GM12865 (cell line): ENCODE data around the gene RREB1.

ENCODE experiments used
- DNase-seq: peaks from one replicate; pipeline ENCODE4 v3.0.0; 2010; ENCODE audit warnings: low read depth
- H3K4me3 ChIP-seq: 2 replicates; pipeline ENCODE4 v1.5.1; 2011; ENCODE audit warnings: mild to moderate bottlenecking, low read depth, low read length, control low read depth
- CTCF ChIP-seq: IDR thresholded peaks from 2 replicates; pipeline ENCODE4 v1.5.1; 2011; ENCODE audit warnings: low read length, control low read depth, low read depth, inconsistent platforms; ENCODE audit not compliant: insufficient read depth; ENCODE audit errors: missing control alignments

Gene RREB1

GRCh38 chr6:7249391-7249790 is 141.6 kb downstream of the RREB1 start:
- TF ChIP-seq CTCF: no peak
- DNase-seq: no peak
- H3K4me3 ChIP-seq: no peak overlapping the region

GRCh38 chr6:7249946-7250643 is 142.3 kb downstream of the RREB1 start:
- no peak overlapping the region for H3K4me3 ChIP-seq
- DNase-seq: no peak
- no peak for TF ChIP-seq CTCF

GRCh38 chr6:7250812-7251211 is 143.1 kb downstream of the RREB1 start:
- H3K4me3 ChIP-seq: no peak overlapping the region
- no peak for TF ChIP-seq CTCF
- DNase-seq: no peak

- DNase-seq: no peak
- TF ChIP-seq CTCF: no peak
- H3K4me3 ChIP-seq: no peak overlapping the region
Measured at GRCh38 chr6:7251646-7252260, 144.0 kb downstream of the RREB1 start.

GRCh38 chr6:7252390-7252789 is 144.6 kb downstream of the RREB1 start:
- H3K4me3 ChIP-seq: no peak overlapping the region
- no peak for TF ChIP-seq CTCF
- no peak for DNase-seq

- DNase-seq: no peak
- no peak overlapping the region for H3K4me3 ChIP-seq
- TF ChIP-seq CTCF: no peak
Measured at GRCh38 chr6:7254980-7255835, 147.4 kb downstream of the RREB1 start.
